Heart left ventricle (tissue), 13 donors: ENCODE results near the gene RNF187.

ENCODE experiments used
- POLR2A ChIP-seq, 2 donors: fragments of 450-650 bp; IDR thresholded peaks; one replicate each; pipeline ENCODE4 v1.6.1; 2017; ENCODE audit warnings: antibody characterized with exemption in 2 of 2, mild to moderate bottlenecking in 2 of 2, moderate library complexity in 2 of 2
- TF ChIP-seq, protein P1 (sequence below), 12 donors: fragments of 200-600 bp; sonication (generic) in 4 of 12; IDR thresholded peaks; one replicate each; pipeline versions ENCODE4 v1.5.0 to v1.8.0; 2018 to 2022; ENCODE audit warnings: antibody characterized with exemption in 12 of 12, mild to moderate bottlenecking in 5 of 12
- donor health status: ischemic (EF 13 %, LVEDD 7.1; RV severe dilation, severe dysfunction).
- donor health status: DM: no; HTN: yes; CAD: no.
- donor health status: DM: no; HTN: no; CAD: no.
- donor health status: ischemic (EF 25% LVEDD 6.9; RV normal size, moderate dysfunction).
- donor health status: ischemic (EF 25% LVEDD 5.7; RV mildly dilated, moderate dysfunction).
- donor health status: ischemic (EF 35%, LVEDD 5.7; RV mildly dilated, moderate dysfunction).
- donor health status: nonischemic (EF 11% LVEDD 7.7; RV severe dilation, severe dysfunction).
- donor health status: DM: yes; HTN: yes; CAD: no.
- donor health status: PGD.
- donor health status: ischemic (EF 29% LVEDD 5.4; RV normal size, mild dysfunction).
- donor health status: nonischemic (EF 23%, LVEDD 6.1; RV moderate dilation, normal function).

DNA sequence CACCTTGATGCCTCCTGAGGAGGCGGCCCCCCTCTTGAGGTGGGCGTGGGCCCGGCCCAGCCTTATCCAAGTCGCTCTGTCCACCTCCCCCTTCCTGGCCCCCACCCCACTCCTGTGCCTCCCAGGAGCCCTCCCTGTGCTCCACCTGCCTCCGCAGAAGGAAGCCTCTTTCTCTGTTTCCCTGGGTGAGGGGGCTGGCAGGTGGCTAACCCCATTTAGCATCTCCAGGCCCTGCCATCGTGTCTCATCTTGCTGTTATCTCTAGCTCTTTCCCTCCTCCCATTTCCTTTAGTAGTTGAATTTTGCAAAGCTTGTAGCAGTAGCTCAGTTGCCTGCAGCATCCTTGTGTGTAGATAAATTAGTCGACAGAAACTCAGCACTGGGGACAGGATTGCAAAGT is 7.2 kb downstream of the RNF187 start:
- TF ChIP-seq, protein P1, sequence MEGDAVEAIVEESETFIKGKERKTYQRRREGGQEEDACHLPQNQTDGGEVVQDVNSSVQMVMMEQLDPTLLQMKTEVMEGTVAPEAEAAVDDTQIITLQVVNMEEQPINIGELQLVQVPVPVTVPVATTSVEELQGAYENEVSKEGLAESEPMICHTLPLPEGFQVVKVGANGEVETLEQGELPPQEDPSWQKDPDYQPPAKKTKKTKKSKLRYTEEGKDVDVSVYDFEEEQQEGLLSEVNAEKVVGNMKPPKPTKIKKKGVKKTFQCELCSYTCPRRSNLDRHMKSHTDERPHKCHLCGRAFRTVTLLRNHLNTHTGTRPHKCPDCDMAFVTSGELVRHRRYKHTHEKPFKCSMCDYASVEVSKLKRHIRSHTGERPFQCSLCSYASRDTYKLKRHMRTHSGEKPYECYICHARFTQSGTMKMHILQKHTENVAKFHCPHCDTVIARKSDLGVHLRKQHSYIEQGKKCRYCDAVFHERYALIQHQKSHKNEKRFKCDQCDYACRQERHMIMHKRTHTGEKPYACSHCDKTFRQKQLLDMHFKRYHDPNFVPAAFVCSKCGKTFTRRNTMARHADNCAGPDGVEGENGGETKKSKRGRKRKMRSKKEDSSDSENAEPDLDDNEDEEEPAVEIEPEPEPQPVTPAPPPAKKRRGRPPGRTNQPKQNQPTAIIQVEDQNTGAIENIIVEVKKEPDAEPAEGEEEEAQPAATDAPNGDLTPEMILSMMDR (IDR thresholded peaks at IDR 0.05) = no peak
- TF ChIP-seq POLR2A (IDR thresholded peaks at IDR 0.05) = no peak
